GM12864 (cell line): ENCODE data around the gene PSMD6.
A peak's percentile ranks its signal among the peaks of the same experiment; 100 is the strongest.

Experiments used
- DNase-seq: peaks from one replicate; pipeline ENCODE4 v3.0.0-alpha.2; 2011; ENCODE audit warnings: low read depth
- H3K4me3 ChIP-seq: 2 replicates; pipeline ENCODE4 v1.5.1; 2011; ENCODE audit warnings: mild to moderate bottlenecking, low read depth, low read length, control low read depth
- CTCF ChIP-seq: IDR thresholded peaks from 2 replicates; pipeline ENCODE4 v1.5.1; 2011; ENCODE audit warnings: low read depth, mild to moderate bottlenecking, moderate library complexity, low read length, control low read depth, inconsistent platforms; ENCODE audit errors: missing control alignments

Gene PSMD6

GRCh38 chr3:63961891-63962290, 61.4 kb downstream of the PSMD6 start:
- peak; percentile 63 for TF ChIP-seq CTCF
- no peak overlapping the region for H3K4me3 ChIP-seq
- DNase-seq, result no peak
